Neuronal stem cell (in vitro differentiated cells): ENCODE data around the gene TSPAN14.

ENCODE experiments used
- DNase-seq: peaks from one replicate; pipeline ENCODE4 v3.0.0-alpha.2; 2013; ENCODE audit warnings: low spot score
- H2AFZ ChIP-seq: one replicate; pipeline ENCODE4 v1.6.1; 2013; ENCODE audit warnings: mild to moderate bottlenecking, low read length, inconsistent platforms
- H2AK5ac ChIP-seq: 2 replicates; pipeline ENCODE4 v1.6.1; 2013; ENCODE audit warnings: low read depth, mild to moderate bottlenecking, inconsistent platforms, low read length, moderate library complexity, mixed read lengths
- H2BK120ac ChIP-seq: 2 replicates; pipeline ENCODE4 v1.6.1; 2013; ENCODE audit warnings: low read depth, mild to moderate bottlenecking, inconsistent platforms, low read length, moderate library complexity, mixed read lengths
- H2BK12ac ChIP-seq: one replicate; pipeline ENCODE4 v1.6.1; 2013; ENCODE audit warnings: low read length, inconsistent platforms
- H2BK15ac ChIP-seq: 2 replicates; pipeline ENCODE4 v1.6.1; 2013; ENCODE audit warnings: mild to moderate bottlenecking, low read length, inconsistent platforms, mixed read lengths
- H2BK5ac ChIP-seq: one replicate; pipeline ENCODE4 v1.6.1; 2013; ENCODE audit warnings: inconsistent platforms, mild to moderate bottlenecking, low read length, moderate library complexity
- H3K14ac ChIP-seq: one replicate; pipeline ENCODE4 v1.6.1; 2013; ENCODE audit warnings: low read length, inconsistent platforms
- H3K18ac ChIP-seq: 2 replicates; pipeline ENCODE4 v1.6.1; 2013; ENCODE audit warnings: low read length, inconsistent platforms
- H3K23ac ChIP-seq: 2 replicates; pipeline ENCODE4 v1.6.1; 2013; ENCODE audit warnings: low read depth, mild to moderate bottlenecking, mixed read lengths, low read length, inconsistent platforms; ENCODE audit not compliant: poor library complexity
- H3K27ac ChIP-seq: replicated peaks from 3 replicates; pipeline ENCODE4 v1.5.1; 2013; ENCODE audit warnings: low read length, inconsistent platforms
- H3K27me3 ChIP-seq, 3 experiments: 2 replicates each; pipeline ENCODE4 v1.6.1; 2013; ENCODE audit warnings: low read length in 3 of 3, mild to moderate bottlenecking in 2 of 3, inconsistent platforms in 1 of 3, low read depth in 1 of 3, mixed read lengths in 1 of 3, moderate library complexity in 1 of 3; ENCODE audit not compliant: control insufficient read depth in 3 of 3, insufficient read depth in 3 of 3
- H3K36me3 ChIP-seq, 2 donors: replicated peaks in 1 of 2; 2 replicates each; pipeline ENCODE4 v1.6.1; 2013; ENCODE audit warnings: low read length in 2 of 2; ENCODE audit not compliant: control insufficient read depth in 2 of 2, insufficient read depth in 2 of 2
- H3K4ac ChIP-seq: 2 replicates; pipeline ENCODE4 v1.6.1; 2013; ENCODE audit warnings: inconsistent platforms, mild to moderate bottlenecking, low read length, moderate library complexity
- H3K4me1 ChIP-seq, 2 donors: 1 replicate in 1 of 2; 2 replicates in 1 of 2; pipeline ENCODE4 v1.6.1; 2013; ENCODE audit warnings: low read length in 2 of 2, low read depth in 1 of 2; ENCODE audit not compliant: control insufficient read depth in 2 of 2, insufficient read depth in 1 of 2
- H3K4me2 ChIP-seq: one replicate; pipeline ENCODE4 v1.6.1; 2013; ENCODE audit warnings: mild to moderate bottlenecking, low read length, inconsistent platforms; ENCODE audit not compliant: insufficient read depth, poor library complexity, severe bottlenecking
- H3K4me3 ChIP-seq, 2 donors: 2 replicates each; pipeline ENCODE4 v1.5.1; 2013; ENCODE audit warnings: low read length in 2 of 2, mild to moderate bottlenecking in 2 of 2, inconsistent platforms in 1 of 2, moderate library complexity in 1 of 2
- H3K79me1 ChIP-seq: one replicate; pipeline ENCODE4 v1.6.1; 2013; ENCODE audit warnings: low read depth, mild to moderate bottlenecking, inconsistent platforms, low read length, moderate library complexity
- H3K9ac ChIP-seq: one replicate; pipeline ENCODE4 v1.6.1; 2013; ENCODE audit warnings: mild to moderate bottlenecking, low read depth, low read length, inconsistent platforms; ENCODE audit not compliant: poor library complexity
- H3K9me3 ChIP-seq, 2 donors: replicated peaks in 1 of 2; 2 replicates each; pipeline versions ENCODE3 to v1.6.1; 2013; ENCODE audit warnings: low read length in 2 of 2, mild to moderate bottlenecking in 2 of 2, inconsistent platforms in 1 of 2, low read depth in 1 of 2, mixed read lengths in 1 of 2, moderate library complexity in 1 of 2; ENCODE audit not compliant: control insufficient read depth in 2 of 2, insufficient read depth in 1 of 2
- H4K8ac ChIP-seq: one replicate; pipeline ENCODE4 v1.6.1; 2013; ENCODE audit warnings: low read depth, mild to moderate bottlenecking, inconsistent platforms, low read length, moderate library complexity
- H4K91ac ChIP-seq: one replicate; pipeline ENCODE4 v1.6.1; 2013; ENCODE audit warnings: low read length, low read depth, mild to moderate bottlenecking, inconsistent platforms; ENCODE audit not compliant: poor library complexity
- WGBS, 2 donors: extraction: QIAGEN DNeasy Blood & Tissue Kit; methylation state at CpG; one replicate each; pipeline ENCODE4 v1.1.7; 2013; ENCODE audit warnings: missing lambda C conversion rate in 2 of 2, mixed read lengths in 1 of 2; ENCODE audit not compliant: insufficient read length in 2 of 2, insufficient replicate concordance in 1 of 2; ENCODE audit errors: extremely low coverage in 2 of 2; 5-methylcytosine and 5-hydroxymethylcytosine counted together

TSPAN14 gene

GRCh38 chr10:80493522-80494051 lies 39.5 kb downstream of the TSPAN14 start:
- Histone ChIP-seq H3K4me3 (no peak overlapping the region), H3K18ac (no peak overlapping the region), H3K9ac (no peak overlapping the region), H3K36me3 (peaks cover 27 to 93% of the 10 kb centered on the region in 2 donors), H4K91ac (no peak overlapping the region), H2BK12ac (no peak overlapping the region), H3K14ac (no peak overlapping the region), H2BK5ac (no peak overlapping the region), H2AK5ac (no peak overlapping the region), H2BK15ac (no peak overlapping the region), H2AFZ (no peak overlapping the region), H3K27ac (no peak overlapping the region), H3K27me3 (no peaks in the 10 kb centered on the region), H2BK120ac (no peak overlapping the region), H3K4ac (no peak overlapping the region), H3K23ac (no peak overlapping the region), H4K8ac (no peak overlapping the region), H3K4me2 (no peak overlapping the region), H3K4me1 (peaks cover 10 to 16% of the 10 kb centered on the region in 2 donors), H3K79me1 (peaks cover 19% of the 10 kb centered on the region), H3K9me3 (peaks cover 4 to 21% of the 10 kb centered on the region in 2 donors)
- WGBS, 2 donors, result no CpG with 5 or more reads among the region's 4 CpGs
- DNase-seq, result no peak

GRCh38 chr10:80496555-80497172 lies 42.6 kb downstream of the TSPAN14 start:
- H3K36me3 ChIP-seq, result peaks cover 3 to 82% of the 10 kb centered on the region in 2 donors
- H3K4me1 ChIP-seq, result peaks cover 29 to 30% of the 10 kb centered on the region in 2 donors
- no peak overlapping the region for H3K4ac ChIP-seq
- no peak overlapping the region for H4K8ac ChIP-seq
- no peak overlapping the region for H4K91ac ChIP-seq
- H2BK15ac ChIP-seq, result no peak overlapping the region
- H3K4me3 ChIP-seq, result no peak overlapping the region
- no peak overlapping the region for H3K18ac ChIP-seq
- no peak overlapping the region for H3K9ac ChIP-seq
- H2BK120ac ChIP-seq, result no peak overlapping the region
- peaks cover 2 to 21% of the 10 kb centered on the region in 2 donors for H3K9me3 ChIP-seq
- H3K27ac ChIP-seq, result no peak overlapping the region
- H2AFZ ChIP-seq, result no peak overlapping the region
- no peaks in the 10 kb centered on the region for H3K27me3 ChIP-seq
- no peak overlapping the region for H3K23ac ChIP-seq
- no peak overlapping the region for H3K4me2 ChIP-seq
- H2BK5ac ChIP-seq, result no peak overlapping the region
- peaks cover 15% of the 10 kb centered on the region for H3K79me1 ChIP-seq
- H2BK12ac ChIP-seq, result no peak overlapping the region
- no peak for DNase-seq
- H2AK5ac ChIP-seq, result no peak overlapping the region
- WGBS, 2 donors, result no CpG with 5 or more reads among the region's 4 CpGs
- H3K14ac ChIP-seq, result no peak overlapping the region

GRCh38 chr10:80497187-80498077 lies 43.3 kb downstream of the TSPAN14 start:
- peaks cover 29 to 33% of the 10 kb centered on the region in 2 donors for H3K4me1 ChIP-seq
- H2BK15ac ChIP-seq, result no peak overlapping the region
- H3K9me3 ChIP-seq, result peaks cover 2 to 21% of the 10 kb centered on the region in 2 donors
- WGBS, 2 donors, result no CpG with 5 or more reads among the region's 7 CpGs
- H3K4me3 ChIP-seq, result no peak overlapping the region
- no peak overlapping the region for H2BK120ac ChIP-seq
- no peak overlapping the region for H3K14ac ChIP-seq
- H3K4me2 ChIP-seq, result no peak overlapping the region
- no peak overlapping the region for H3K9ac ChIP-seq
- DNase-seq, result no peak
- H3K18ac ChIP-seq, result peak overlapping the region; percentile 41
- H3K23ac ChIP-seq, result peak overlapping the region; percentile 18
- no peak overlapping the region for H2BK5ac ChIP-seq
- no peak overlapping the region for H3K4ac ChIP-seq
- no peak overlapping the region for H4K8ac ChIP-seq
- H2BK12ac ChIP-seq, result no peak overlapping the region
- H2AK5ac ChIP-seq, result no peak overlapping the region
- H2AFZ ChIP-seq, result no peak overlapping the region
- H4K91ac ChIP-seq, result no peak overlapping the region
- H3K27me3 ChIP-seq, result no peaks in the 10 kb centered on the region
- H3K36me3 ChIP-seq, result peaks cover 0 to 79% of the 10 kb centered on the region in 2 donors
- H3K27ac ChIP-seq, result no peak overlapping the region
- peaks cover 12% of the 10 kb centered on the region for H3K79me1 ChIP-seq
